Left cardiac atrium (tissue), 4 donors: ENCODE data around the gene CRAT. TPM values are rescaled to one million over a fixed set of nuclear protein-coding genes. Genes with fewer than 3 reads are reported as not detected.
A peak's percentile ranks its signal among the peaks of the same experiment; 100 is the strongest.

ENCODE experiments used
- ATAC-seq, 2 donors: fragments of 200-7000 bp; cut with Tn5 transposase; one replicate each; pipeline ENCODE4 v1.9.1; 2020; ENCODE audit warnings: mild to moderate bottlenecking in 2 of 2, moderate library complexity in 2 of 2
- DNase-seq: peaks from one replicate; pipeline ENCODE4 v3.0.0-alpha.2; 2020
- intact Hi-C, 2 donors: fragments of 100-400 bp; cut with DNase I; formaldehyde crosslinking; loops; one replicate each; pipeline versions ENCODE4 v1.14.1 to v1.15.1; 2022 to 2023
- long read RNA-seq: library from polyadenylated mRNA; unstranded; transcript quantifications from one replicate; pipeline ENCODE4 v2.0.0, GENCODE V29; 2021
- total RNA-seq, 2 donors: library from RNA; stranded (reverse); fragmentation: NEBNext Ultra II Directional; extraction: Animal tissue kit (Norgen Biotek cat#: 25700); gene quantifications; one replicate each; pipeline ENCODE4 v1.2.1, GENCODE V29; 2021
- donor health status: DM: no; HTN: yes; CAD: no.
- donor health status: DM: no; HTN: yes; CAD: no; lungs with severe emphysema.
- donor health status: DM: yes; HTN: yes; CAD: no.
- donor health status: Dilated cardiomyopathy.

CRAT gene
- 10 to 100 TPM; 58.4 to 61.1 TPM for total RNA-seq
- long read RNA-seq, transcript CRAT-207 (15 exons, 2,253 nt): minor isoform, 21 of 144 reads
- long read RNA-seq, transcript CRAT-201 (14 exons, 2,763 nt): major isoform, 85 of 144 reads
- long read RNA-seq, partial matches to known transcripts: 23 of 144 reads
- long read RNA-seq, other reads (novel, unspliced or antisense): 15 of 144 reads

DNA sequence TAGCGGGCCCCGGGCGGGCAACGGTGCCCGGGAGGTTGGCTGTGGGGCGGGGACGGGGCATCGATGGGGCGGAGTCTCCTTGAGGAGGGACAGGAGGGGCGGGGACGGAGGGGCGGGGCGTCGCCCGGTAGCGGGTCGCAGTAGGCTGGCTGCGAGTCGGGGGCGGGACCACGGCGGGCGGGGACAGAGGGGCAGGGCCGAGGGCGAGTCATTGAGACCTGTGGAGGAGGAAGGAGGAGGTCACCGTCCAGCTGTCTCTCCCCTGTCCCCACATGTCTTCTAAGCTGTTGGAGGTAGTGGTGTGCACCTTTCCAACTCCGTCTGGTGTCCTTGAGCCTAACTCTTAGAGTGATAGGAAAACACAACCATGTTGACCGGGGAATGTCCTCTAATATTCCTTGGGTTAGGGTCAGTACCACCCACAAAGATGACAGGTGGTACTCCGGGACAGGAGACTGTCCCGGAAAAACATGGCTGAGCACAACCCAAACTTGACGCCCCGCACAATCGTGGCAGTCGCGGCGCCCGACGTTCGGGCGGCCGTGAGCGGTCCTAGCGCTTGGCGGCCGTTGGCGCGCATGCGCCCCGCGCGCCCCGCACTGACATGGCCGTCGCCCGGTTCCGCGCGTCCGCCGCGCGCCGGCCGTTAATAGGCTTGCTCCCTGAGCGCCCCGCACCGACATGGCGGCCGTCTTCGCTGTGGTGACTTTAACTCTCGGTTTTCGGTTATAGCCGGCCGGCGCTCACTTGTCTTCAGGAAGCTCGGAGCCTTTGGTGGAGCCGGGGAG lies at the start of gene CRAT, which contains the start of gene PTPA:
TSS of gene CRAT (minus strand) at position 54 of the 788 bp plus-strand sequence. CDS start 284 bp downstream, outside the sequence.
TSS of gene PTPA (plus strand) at position 676 of the 788 bp plus-strand sequence. CDS start 186 bp downstream, outside the sequence.
- ATAC-seq (peak; percentile 93 to 94), DNase-seq (peak; percentile 98)
- intact Hi-C loops: no loop called here

DNA sequence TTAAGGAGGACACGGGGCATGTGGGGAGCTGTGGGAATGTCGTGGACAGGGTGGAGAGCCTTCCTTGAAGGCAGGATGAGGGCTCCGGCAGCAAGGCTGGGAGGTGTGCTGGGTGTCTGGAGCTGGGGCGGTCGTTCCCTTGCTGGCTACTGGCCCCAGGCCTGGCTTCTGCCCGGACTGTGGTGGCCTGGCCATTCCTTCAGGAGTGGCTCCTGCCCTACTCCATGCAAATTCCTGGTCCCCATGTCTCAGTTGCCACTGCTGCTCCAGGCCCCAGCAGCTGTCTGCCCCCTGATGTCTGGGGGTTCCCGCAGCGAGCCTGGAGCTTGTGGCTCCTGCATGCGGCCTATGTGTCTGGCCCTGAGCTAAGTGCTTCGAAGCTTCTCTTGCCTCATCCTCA lies 45.6 kb upstream of the CRAT start:
- intact Hi-C loops: no loop called here
- DNase-seq (no peak), ATAC-seq (no peak)

DNA sequence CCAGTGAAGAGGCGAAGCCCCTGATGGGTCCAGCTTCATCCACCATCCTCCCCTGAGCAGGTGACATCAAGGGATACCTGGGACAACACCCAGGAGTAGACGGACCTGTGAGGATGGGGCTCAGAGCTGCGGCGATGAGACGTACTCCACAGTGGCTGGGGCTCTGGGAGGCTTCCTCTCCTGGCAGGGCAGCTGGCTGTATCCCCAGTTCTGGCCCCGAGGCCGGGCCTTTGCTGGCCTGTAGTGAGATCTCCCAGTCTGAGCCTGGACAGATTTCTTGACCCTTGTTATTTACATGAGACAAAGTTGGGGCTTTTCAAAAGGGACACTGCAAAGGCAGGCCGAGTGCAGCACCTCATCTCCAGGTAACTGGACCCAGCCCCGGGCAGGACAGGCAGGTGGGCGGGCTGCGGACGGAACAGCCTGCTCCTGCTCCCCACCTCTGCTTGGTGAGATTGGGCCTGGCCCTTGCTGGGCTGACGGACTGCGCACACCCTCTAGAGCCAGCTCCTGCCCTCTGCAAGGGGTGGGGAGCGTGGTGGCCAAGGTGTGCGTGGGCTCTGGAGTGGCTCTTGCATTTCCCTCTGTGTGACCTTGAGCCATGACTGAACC lies 44.4 kb upstream of the CRAT start:
- no peak for DNase-seq
- no peak for ATAC-seq
- intact Hi-C loops: no loop called here

DNA sequence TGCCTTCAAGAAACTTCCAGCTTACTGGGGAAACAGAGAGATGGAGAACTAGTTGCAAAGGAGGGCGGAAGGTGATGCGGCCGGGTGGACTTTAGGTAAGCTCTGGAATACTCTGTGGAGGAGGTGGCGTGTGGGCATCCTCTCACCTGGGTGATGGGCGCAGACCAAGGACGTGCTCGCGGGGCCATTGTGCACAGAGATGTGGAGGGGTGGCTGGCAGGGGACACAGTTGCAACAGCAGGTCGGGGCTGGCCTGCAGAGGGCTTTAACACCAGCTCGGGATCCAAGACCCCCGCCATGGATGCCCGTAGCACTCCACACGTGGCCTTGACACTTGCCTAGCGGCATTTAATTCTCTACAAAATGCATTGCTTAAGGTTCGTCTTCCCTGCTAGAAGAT lies 40.9 kb upstream of the CRAT start:
- ATAC-seq (no peak), DNase-seq (no peak)
- intact Hi-C loops: no loop called here

DNA sequence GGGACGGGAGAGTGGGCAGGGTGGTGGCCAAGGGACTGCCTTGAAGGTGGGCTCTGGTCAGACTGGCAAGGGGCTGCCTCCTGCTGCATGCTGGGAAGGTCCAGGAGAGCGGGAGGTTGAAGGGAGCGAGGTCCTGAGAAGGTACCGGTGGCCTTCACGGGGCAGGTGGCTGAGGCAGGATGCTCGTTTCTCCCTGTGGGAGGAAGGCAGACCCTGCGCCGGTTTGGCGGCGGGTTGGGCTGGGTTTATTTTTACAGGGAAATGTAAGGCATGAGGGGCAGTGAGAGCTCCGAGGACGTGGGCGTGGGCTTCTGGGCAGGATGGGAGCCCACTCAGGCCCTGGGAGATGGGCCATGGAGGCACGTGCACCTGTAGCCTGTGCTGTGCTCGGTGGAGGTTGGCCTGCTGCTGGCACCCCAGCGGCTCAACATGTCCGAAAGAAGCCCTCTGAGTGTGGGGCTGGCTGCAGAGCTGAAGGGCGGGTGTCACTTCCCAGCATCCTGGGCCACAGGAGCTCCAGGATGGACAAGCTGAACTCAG lies 40.1 kb upstream of the CRAT start:
- intact Hi-C loops: no loop called here
- no peak for DNase-seq

DNA sequence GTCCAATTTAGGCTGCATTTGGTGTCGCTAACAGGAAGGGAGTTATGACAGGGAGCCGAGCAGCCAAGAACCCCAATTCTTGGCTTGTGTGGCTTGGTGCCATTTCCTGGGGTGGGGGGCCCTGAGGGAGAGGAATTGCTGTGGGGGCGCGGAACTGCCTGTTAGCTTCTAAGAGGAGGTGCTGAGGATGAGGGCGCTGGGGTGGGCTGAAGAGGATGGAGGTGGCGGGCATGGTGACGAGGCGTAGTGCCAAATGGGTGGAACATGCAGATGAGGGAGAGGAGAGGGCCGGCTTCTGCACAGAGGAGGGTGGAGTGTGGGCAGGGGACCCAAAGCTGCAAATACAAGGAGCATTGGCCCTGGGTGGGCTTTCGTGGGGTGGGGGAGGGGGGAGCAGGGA lies 39.5 kb upstream of the CRAT start:
- ATAC-seq (no peak), DNase-seq (no peak)
- intact Hi-C loops: no loop called here

More for the DNA sequence above, 40.1 kb upstream of the CRAT start:
- ATAC-seq: no peak

DNA sequence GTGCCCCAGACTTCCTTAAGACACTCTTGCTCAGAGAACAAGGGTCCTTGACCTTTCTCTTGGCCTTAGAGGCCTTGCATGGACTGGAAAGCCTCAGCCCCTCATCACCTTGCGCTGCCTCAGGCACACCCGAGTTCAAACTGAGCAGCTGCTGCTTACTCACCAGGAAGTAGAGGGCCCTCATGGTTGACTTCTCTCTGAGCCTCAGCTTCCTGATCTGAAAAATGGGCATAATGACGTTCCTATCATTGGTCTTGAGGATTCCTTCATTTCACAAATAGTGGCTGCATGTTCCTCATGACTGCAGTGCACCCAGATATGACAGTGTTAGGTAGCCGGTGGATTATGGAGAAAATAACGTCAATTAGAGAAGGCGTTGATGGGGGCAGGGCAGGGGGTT lies 38.8 kb upstream of the CRAT start:
- intact Hi-C loops: no loop called here
- ATAC-seq: no peak

DNA sequence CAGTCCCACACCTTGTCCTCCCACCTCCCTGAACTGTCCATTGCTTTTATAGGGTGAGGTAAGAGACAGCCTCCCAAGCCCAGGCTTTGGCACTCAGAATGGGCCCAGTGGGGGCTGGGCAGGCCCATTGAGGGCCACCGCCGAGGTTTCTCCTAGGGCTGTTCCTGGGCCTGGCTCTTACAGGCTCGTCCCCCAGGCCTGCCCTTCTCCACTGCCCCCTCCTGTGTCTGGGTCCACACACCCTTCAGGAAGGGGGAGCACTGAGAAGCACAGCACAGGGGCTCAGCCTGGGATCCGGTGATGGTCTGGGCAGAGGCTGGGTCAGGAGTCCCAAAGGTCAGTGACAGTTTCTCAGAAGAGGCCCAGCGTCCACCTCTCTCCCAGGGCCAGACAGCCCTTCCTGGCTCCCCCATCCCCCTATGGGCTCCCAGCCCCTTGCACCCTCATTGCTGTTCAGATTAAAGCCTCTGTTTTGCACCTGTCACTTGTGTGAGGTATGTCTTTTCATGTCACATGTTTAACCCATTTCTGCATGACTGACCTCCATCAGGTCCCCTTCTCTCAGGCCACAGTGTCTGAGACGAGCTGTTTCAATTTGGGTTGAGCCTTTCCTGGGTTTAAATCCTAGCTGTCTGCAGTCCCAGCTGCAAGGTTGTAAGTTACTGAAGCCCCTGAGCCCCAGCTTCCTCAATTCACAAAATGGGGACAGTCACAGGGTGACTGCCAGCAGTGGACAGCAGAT lies 38.0 kb upstream of the CRAT start:
- ATAC-seq (no peak), DNase-seq (no peak)
- intact Hi-C loops: no loop called here

More for the DNA sequence above, 38.8 kb upstream of the CRAT start:
- no peak for DNase-seq

DNA sequence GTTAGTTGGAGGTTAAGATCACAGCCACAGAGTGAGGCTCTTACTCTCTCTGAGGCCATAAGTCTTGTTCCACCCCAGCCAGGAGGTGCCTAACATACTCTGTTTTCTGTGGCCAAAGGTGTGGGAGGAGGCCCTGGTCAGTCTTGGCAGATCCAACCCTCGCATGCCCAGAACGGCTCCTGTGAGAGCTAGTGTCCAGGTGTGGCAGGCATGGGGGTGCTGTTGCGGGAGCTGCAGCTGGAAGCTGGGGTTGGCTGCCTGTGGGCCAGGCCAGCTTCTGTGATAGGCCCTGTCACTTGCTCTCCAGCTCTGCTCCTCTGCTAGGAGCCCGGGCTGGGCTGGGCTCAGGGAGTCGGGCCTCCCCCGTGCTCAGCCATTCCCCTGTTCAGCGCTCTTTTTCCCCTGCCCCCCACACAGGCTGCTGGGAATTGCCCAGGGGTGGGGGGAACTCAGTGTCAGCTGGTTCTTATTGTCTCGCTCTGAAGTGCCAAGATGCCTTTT lies 35.9 kb upstream of the CRAT start:
- intact Hi-C loops: no loop called here
- DNase-seq: no peak
- ATAC-seq: peak; percentile 13 to 32

DNA sequence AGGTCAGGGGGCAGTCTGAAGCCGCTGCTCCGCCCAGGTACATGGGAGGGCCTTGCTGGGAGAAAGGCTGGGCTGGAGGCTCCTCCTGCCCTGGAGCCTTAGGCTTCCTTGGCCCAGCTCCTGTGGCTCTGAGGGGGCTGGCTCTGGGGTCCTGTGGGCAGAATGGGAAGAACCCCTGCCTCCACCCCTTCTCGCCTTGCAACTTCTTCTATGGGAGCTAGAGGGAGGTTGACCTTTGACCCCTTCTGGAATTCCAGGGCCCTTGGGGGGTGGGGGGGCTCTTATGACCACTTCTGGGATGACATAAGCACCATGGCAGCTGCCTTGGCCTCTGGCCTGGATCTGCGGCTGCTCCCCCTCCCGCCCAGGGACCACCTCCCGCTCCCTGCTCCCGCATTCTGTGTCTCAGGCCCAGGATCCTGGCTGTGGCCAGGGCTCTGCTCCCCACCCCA lies 35.3 kb upstream of the CRAT start:
- intact Hi-C loops: no loop called here
- ATAC-seq (peak; percentile 15 to 27), DNase-seq (peak; percentile 60)

DNA sequence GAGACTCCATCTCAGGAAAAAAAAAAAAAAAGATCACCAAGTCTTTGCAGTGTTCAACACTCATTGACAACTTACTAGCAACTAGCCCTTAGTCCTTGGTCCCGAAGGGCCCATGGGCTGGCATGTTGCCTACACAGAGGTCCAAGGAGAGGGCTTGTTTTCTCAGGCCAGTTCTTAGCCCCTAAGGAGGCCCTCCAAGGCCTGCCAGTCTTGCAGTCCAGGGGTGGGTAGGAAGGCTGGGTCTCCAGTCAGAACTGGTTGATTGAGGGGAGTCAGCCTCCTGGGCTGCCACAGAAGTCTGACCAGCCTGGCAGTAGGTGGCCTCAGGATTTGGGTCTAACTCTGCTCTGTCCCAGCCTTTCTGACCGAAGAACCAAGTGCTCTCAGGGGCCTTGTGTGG lies 34.7 kb upstream of the CRAT start:
- intact Hi-C loops: no loop called here
- no peak for DNase-seq
- no peak for ATAC-seq

DNA sequence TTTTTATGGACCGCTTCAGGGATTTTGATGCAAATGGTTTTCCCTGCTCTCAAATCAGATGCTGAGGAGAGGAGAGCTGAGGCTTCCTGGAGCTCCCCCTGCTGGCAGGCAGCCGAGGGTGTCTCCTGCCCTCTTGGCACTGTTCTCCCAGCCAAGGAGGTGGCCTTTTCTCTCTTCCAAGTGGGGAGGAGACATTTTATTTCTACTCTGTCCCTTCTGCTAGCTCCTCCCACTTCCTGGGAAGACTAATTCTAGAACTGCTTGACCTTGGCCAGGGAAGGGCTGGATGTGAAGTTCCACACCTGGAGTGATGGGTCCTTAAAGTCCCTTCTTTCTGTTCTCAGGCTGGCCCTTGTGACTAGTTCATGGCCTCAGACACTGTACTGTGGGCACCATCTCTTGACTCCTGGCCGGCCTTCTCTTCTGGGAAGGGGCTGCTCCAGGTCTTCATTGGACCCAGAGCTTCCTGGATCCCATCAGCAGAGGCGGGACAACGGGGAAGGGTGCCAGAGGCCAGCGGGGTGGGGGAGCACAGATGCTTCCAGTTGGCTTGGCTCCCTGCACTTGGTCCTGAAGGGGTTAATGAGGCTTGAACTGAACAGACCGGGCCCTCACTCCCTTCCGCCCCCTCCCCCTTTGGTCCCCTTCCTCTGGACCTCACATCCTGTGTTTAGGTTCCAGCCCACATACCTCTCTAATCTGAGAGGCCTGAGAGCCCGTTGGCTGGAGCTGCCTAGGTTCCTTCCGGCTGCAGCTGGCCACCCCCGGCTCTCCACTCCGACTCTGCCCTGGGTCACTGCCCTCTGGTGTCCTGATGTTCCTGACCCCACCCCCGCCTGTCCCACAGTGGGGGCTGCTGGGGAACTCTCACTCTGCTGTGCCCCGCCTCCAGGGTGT lies 32.7 kb upstream of the CRAT start:
- intact Hi-C loops: loop anchor here (2.0 to 5.0 kb wide), 3 partner anchors 32 to 354 kb away; no protein-coding TSS in a partner anchor
- ATAC-seq: peak; percentile 24 to 27
- peak; percentile 92 for DNase-seq

DNA sequence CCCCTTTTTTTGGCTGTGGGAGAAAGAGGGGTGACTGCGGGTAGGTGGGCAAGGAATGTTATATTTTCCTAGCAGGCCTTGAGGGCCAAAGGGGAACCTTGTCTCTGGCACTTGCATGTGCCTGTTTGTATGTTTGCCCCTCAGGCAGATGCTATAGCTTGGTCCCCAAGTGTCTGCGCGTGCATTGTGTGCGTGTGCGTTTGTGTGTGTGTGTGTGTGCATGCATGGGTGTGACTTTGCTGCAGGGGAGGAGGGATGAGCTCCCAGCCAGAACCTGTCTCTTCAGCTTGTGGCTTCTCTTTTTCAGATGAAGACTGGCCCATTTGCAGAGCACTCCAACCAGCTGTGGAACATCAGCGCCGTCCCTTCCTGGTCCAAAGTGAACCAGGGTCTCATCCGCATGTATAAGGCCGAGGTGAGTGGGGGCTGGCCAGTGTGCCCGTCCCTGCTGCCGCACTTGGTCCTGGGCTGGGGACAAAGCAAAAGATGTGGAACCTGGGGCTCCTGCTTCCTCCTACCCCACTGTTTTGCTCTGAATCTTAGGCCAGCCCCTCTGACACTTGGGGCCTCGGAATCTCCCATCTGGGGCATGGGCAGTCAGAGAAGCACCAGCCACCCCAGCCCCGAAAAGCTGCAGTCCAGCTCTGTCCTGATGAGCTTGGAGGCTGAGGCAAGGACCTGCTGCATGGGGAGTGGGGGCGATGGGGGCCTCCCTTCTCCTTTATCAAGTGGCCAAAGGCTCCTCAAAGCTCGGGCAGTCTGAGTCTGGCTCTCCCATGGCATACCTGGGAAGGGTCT lies 31.7 kb upstream of the CRAT start:
- no peak for ATAC-seq
- intact Hi-C loops: loop anchor here (2.0 to 5.0 kb wide), 3 partner anchors 32 to 355 kb away; no protein-coding TSS in a partner anchor
- DNase-seq: no peak

DNA sequence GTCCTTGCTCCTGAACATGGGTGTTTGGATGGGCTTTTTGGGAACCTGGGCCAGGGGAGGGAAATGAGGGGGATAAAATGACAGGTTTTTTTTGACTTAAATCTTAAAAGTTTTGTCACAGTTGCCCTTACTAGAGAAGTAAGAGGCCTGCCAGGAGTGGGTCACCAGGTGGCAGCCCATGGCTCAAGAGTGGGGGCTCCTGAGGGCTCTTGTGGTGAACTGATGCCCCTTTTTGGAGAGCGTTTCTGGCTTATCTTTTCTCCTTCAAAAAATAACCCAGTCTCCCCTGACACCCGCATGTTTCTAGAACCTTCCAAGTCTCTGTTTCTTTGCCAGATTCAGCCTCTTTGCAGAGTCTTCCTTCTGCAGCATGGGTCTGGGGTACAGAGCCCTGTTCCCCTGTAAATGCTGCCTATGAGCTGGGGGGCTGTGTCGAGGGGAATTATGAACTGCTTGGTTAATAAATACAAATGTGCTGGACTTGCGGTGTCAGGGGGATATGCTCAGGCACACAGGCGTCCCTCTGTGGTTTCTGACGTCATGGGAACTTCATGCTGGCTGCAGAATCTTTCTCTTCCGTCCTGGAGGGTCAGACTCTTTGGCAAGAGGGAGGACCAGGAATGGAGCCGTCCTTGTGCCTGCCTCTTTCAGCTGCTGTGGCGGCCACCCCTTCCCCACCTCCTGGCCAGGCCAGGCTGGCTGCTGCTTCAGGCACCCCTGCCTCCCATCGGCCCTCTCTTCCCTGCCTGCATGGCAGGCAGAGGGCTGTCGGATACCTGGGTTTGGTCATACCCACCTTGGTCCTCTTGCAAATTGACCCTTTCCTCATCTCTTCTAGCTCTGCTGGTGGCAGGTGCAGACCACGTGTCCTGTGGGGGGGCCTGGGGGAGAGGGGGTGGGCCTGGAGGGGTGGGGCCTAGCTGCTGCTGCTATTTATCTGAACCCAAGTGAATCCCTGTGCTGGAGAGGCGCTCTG lies 30.8 kb upstream of the CRAT start:
- intact Hi-C loops: loop anchor here (2.0 to 5.0 kb wide), 3 partner anchors 33 to 356 kb away; no protein-coding TSS in a partner anchor
- ATAC-seq: peak in 1 of 2 donors; percentile 13
- peak; percentile 80 for DNase-seq

DNA sequence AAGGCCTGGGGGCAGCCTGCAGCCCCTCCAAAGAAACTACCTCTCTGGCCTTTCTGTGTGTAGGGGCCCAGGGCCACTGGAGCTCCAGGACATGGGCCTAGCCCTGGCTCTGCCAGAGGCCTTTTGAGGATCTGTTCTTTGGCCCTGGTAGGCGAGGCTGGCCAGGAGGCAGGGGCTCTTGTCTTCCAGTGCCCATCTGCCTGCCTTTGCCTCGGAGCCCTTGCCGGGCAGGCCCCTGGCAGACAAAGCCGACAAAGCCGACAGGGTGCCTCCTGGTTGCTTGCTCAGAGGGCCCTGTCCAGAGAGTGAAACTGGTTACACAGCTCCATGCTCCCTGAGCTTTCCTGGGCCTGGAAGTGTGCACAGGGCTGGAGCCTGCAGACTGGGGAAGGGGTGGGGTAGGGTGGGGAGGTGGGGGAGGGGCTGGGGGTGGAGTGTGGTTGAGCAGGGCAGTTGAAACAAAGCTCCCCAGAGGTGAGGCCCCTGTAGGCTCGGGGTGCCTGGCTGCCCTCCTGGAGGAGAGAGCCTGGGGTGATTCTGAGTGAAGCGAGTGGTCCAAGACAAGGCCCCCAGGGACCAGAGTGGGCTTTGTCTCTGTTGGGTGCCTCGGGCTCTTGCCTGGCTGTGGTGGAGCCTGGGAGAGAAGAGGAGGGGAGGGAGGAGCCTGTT lies 29.9 kb upstream of the CRAT start:
- intact Hi-C loops: loop anchor here (5.0 kb wide), 2 partner anchors 347 to 357 kb away; no protein-coding TSS in a partner anchor
- DNase-seq: no peak
- ATAC-seq: peak; percentile 4 to 11
